NCI-H2171 treated with DMSO at 0.1 percent for 48 hours (cell line): ENCODE measurements around the gene GATA2.

ENCODE experiments used
- DNase-seq: peaks from one replicate; lab custom pipeline; 2025; lab: John Stamatoyannopoulos, UW

Gene GATA2

GRCh38 chr3:128432971-128433836 is 59.8 kb downstream of the GATA2 start:
- peak; percentile 19 for DNase-seq

GRCh38 chr3:128432301-128432970 is 60.6 kb downstream of the GATA2 start:
- DNase-seq, result no peak

GRCh38 chr3:128431803-128432300 is 61.1 kb downstream of the GATA2 start:
- DNase-seq, result no peak

- DNase-seq, result no peak
These were observed 62.3 kb downstream of the GATA2 start for GRCh38 chr3:128430731-128431130.

- no peak for DNase-seq
These were observed 62.7 kb downstream of the GATA2 start for GRCh38 chr3:128430301-128430700.

DNA sequence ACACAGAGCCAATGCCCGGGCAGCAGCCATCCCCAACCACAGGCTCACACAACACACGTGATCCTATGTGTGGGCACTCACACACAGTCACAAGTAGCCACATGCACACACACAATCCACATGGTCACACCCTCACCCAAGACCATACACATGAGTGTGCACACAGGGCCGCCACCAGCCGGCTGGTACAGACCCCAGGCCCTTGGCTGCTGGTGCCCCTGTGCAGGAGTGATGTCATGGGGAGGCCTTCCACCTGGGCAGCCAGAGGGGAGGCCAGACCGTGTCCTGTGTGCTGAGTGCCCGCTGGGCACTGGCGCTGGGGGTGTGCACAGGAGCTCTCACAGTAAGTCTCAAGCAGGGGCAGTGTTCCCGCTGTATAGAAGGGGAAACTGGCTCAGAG is 63.2 kb downstream of the GATA2 start:
- DNase-seq, result no peak
